NK-92 treated with Interleukin-12 subunit alpha and Interleukin-12 subunit beta, amount 100 ng/mL, for 24 hours (cell line): ENCODE measurements around the gene ANKS6.

Experiments
- DNase-seq: peaks from one replicate; lab custom pipeline; 2025; lab: John Stamatoyannopoulos, UW

The ANKS6 gene

DNA sequence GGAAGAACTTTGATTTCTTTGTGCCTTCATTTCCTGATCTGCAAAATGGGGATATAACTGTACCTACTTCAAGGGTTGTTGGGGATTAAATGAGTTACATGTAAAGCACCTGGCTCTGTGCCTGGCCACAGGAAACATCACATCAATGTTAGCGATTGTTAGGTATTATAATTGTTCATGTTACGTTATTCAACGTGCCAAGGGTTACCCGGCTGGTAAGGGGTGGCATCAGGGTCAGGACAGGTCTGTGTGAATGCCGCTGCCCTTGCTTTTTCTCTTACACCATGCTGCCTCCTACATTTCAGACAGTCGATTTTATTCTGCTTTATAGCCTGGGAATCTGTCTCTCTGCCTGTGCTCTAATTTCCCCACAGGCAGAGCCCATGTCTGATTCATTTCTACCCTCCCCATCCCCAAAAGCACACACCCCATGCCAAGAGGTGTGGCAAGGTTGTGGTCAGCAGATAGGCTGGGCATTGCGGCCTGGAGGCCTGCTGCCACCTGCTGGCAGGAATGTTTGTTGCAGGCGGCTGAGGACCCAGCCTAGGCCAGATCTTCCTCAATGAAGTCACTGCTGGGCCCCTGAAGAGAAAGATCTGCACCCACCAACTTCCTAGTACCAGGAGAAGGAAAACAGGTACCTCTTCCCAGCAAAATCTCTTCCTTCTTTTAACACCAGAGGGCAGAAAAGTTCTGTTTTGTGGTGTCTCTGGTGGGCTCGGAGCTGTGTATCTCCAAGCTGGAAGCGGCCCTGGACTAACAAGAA, 5.3 kb downstream of the ANKS6 start:
- peak; percentile 28 for DNase-seq

DNA sequence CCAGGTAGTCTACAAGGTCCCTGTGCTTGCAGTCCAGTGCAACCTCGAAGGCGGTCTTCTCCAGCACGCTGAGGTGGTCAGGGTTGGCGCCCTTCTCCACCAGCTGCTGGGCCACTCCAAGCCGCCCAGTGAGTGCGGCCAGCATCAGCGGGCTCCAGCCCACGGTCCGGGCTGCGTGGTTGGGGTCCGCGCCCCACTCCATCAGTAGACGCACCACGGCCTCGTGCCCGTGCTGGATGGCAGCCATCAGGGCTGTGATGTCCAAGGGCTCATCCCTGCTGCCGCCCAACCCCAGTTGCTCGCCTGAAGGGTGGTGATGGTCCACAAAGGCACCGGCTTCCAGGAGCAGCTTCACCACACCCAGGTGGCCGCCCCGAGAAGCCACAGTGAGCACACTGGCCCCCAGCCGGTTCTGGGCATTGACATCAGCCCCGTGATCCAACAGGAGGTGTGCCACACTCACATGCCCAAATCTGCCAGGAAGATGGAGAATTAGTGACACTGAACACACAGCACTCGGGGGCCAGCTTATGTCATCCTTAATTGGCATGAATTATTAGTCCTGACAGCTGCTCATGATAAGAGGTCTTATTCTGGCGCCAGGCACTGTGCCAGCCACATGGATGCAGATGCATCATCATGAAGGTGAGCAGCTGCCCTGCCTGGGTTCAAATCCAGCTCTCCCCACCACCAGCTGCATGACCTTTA, 6.1 kb downstream of the ANKS6 start:
- DNase-seq: no peak

DNA sequence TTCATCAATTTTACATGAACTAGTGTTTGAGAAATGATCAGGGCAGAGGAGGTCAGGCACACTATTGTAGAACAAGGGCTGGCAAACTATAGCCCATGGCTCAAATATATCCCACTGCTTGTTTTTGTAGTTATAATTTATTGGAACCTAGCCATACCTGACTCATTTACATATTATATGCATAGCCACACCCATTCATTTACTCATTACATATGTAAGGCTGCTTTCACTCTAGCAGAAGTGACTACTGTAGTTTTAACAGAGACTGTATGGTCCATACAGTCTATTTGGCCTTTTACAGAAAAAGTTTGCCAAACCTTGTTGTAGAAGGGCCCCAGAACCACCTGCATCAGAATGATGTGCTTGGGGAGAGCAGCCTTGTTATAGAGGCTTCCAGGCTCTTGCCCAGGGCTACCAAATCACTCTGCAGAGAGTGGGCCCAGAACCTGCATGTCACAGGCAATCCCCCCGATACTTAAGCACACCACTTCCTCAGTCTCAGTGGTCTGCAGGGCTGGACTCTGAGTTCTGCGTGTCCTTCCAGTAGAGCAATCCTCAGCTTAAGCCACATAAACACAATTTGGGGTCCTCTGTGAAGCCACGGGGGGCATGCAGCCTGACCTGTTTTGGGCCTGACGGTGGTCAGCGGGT, 6.7 kb downstream of the ANKS6 start:
- DNase-seq: no peak

DNA sequence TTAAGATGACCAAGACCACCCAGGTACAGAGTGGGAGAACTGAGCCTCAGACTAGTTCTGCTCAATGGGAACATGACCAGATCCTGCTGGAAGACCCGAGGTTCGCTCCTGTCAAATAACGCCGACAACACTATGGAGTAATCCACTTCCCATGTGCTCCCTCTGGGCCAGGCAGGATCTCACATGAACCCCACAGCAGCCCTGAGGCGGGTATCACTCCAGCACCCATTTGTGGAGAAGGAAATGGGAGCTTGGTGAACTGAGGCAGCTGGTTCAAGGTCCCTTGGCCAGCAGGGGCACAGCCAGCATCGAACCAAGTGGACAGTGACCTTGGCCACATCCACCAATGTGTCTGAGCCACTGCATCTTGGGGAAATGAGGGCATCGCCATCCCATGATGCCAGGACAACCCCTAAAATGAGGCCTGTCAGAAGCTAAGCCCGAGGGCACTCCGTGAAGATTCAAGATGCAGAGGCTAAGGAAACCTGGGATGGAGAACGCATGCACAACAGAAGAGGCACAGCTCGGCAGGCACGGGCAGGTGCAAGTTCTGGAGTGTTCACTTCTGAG, 8.5 kb downstream of the ANKS6 start:
- no peak for DNase-seq

DNA sequence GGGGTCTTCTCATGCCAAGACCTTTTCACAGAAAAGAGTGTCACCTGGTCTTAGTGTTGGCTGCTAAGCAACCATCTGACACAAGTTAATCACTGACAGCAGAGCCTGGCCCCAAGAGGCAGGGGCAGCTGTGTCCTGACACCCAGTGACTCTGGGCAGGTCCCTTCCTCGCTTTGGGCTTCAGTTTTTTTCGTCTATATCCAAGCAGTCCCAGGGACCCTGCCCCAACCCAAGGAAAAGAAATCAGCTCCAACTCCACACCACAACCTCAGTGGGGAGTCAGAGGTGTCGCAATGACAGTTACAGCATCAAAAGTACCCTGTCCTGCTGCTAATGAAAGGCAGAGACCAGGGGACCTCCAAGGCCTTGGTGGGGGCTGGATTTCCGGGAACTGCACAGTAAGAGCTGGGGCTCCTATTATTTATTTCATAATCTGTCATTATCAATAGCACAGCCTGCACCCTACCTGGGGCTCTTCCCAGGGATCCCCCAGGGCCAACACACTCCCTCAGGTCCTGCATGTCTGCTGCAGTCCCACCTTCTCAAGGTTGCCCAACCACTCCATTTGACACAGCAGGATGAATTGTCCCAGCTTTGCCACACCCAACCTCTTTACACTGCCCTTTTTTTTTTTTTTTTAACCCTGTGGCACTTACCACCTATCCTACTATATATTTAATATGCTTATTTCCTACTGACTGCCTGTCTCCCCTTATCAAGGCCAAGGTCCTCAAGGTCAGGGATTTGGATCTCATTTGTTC, 9.4 kb downstream of the ANKS6 start:
- DNase-seq: no peak

DNA sequence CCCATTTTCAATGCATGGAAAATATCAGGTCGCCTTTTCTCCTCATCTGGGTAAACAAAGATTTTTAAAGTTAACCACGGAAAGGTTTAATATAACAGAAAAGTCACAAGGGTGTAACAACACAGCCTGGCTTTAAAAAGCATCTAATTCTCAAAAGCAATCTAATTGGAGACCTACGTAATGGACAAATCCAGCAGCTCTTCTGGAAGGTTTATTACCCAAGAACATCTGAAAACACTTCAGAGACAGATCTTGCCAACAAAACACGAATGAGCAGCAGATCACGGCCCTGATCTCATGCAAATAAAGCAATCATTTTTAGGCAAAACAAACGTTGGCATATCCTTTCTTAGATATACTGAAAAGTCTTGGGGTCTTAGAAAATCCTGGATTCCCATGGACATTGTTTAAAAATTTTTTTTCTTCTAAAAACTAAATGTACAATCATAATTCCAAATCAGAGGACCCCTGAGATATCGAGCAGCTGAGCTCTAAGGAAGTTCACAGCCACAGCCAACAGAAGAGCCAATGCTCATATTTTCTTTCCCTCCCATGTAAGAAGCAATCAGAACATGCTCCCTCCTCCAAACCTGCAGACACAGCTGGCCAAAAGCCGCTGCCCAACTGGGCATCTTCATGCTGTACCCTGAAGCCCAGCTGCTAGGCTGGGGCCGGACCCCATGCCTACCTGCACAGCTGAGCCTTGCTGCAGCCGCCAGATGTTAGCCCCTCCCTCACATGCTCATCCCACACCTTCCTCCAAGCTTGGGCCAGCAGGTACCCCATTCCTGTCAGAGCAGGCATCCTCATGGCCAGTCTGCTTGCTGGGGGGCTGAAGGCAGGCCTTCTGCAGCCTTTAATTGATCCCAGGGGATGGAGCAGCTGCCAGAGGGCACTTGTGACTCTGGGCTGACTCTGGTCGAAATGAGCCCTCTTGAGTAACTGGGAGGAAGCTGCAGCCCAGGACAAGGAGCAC, 11.2 kb downstream of the ANKS6 start:
- no peak for DNase-seq

DNA sequence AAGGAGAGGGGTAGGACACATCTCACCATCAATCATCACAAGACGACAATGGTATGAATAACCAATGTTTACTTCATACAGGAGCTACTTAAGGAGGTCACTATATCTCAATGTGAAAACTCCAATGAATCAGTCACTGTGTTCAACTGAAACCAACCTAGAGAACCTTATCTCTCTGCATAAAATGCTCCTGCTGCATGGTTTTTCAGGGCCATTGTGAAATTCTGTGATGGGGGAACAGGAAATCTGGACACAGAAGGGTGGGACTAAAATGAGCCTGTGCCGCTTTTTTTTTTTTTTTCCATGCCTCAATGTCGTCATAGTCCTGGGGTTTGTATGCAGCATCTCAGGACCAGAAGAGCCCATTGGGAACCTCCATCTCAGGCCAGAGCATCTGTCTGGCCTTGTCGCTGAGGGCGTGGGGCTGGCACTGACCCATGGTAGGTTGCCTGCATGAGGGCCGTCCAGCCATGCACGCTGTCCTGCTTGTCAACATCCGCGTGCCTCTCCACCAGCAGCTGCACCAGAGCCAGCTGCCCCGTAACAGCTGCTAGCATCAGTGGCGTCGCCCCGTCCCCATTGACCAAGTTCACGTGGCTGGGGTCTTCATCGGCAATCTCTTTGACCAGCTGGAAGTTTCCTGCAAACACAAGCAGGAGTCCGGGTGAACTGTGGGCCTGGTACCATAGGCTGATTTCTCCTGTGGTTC, 12.7 kb downstream of the ANKS6 start:
- no peak for DNase-seq

DNA sequence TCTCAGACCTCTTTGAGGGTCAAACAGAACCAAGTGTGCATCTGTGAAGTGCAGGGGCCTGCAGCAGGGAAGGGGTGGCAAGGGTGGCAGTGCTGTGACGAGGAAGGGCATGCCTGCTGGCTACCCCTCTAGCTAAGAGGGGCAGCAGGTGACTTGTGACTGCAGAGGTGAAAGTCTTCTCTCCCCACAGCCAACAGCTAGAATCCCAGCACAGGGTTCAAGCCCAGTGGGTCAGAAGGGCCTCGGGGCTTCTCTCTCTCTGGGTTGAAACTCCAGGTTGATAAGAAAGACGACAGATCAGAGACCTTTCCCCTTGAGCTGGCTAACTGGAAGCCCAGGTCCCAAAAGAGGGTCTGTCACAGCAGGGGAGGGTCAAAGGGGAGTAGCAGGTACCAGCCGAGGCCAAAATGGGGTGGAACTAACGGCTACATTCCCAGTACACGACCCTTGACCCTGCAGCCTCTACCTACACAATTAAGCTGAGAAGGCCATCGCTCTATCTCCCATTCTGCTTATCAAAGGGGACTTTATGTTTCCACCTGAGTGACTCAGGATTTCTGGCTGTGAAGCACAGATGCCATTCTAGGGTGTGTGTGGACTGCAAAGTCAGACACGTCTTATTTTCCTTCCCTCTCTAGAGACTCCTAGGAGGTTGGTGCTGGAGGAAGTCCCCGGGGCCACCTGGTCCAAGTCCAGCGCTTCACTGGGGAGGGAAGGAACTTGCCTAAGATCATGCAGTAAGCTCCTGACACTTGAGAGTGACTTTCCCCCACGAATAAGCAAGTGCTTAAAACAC, 14.6 kb downstream of the ANKS6 start:
- no peak for DNase-seq

DNA sequence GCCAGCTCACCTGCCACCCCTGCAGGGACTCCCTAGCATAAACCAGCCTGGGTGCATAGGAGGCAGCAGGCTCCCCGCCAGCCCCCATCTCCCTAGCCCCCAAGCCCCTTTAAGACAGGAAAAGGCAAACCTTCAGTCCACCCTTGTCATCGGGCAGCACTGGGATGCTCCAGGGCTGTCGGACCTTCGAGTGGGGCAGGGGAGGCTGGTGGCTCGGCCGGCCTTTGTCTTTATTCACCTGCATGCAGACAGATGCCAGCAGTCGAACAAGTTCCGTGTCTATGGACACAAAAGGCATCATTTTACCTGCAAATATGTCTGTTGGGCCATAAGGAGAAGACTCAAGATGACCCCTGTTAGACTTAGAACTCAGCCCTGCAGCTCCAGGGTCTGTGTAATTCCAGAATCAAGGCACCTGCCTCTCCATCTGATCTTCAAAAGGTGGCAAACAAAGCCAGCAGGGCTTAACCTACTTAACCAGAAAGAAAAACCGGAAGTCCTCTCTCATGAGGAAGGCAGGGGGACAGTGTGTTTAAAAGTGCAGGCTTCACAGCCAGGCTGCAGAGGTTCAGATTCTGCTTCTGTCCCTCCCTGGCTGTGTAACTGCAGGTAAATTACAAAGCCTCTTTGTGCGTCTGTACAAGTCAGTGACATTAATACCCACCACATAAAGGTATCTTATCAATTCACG, 16.2 kb downstream of the ANKS6 start:
- DNase-seq: no peak

DNA sequence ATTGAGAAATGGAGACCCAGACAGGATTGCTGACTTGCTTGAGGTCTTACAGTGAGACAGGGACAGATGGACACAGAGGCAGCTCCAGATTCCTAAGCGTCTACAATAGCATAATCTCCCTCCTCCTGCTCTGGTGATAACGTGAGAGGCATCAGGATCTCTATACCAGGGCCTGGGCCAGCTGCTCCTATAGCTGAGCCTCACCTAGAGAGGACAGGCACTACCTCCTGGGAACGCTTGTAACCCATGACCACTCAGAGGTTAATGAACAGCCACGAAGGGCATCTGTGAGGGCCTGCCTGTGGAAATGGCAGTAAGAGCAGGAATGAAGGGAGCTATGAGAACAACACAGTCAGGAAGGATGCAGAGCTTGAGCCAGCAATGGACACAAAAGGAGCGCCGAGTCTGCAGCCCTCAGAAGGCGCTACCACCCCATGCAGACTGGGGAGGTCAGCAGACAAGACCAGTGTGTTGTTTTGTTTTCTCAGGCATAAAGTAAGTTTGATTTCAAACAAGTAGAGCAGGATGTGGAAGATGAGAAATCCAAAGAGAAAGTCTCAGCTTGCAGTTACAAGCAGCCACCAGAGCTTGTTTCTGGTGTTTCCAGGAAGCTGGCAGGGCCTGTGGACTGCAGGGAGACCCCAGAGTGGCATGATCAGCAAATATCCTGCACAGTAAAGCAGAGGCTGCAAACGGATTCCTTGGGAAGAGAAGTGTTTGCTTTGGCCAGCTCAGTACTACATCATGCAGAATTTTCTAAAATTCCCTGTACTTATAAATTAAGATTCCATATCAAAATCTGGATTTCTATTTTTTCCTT, 17.4 kb downstream of the ANKS6 start:
- no peak for DNase-seq

DNA sequence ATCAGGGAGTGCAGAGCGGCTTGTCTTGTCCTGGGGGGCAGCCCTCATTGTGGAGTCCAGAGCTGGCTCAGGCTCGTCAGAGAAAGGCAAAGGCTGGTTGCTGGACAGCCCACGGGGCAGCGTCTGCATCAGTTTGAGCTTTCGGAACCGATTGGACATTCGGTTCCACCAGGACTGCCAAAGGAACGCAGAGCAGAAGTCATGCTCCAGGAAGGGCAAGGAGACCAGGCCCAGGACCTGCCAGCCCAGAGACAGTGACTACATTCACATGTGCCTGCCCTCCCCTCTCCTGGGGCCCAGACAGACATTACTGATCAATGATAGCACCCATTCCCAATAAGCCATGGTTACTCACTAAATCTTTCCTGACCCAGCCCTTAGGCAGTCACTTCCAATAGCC, 18.1 kb downstream of the ANKS6 start:
- no peak for DNase-seq

DNA sequence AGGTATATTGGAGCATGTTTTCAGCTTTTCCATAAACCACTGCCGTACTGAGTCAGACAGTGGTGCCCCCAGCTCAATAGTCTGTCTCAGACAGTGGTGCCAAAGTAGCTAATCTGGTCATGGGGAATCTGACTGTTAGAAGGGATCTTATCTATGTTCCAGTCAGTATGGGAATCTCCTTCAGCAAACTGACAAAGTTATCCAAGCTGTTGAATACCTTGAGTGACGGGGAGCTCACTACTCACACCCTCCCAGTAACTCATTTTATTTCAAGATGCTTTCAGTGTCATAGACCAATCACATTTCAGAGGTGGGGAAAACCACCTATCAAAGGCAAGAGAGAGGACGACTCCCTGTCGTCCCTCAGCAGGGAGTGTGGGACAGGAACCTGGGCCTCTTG, 18.7 kb downstream of the ANKS6 start:
- no peak for DNase-seq

DNA sequence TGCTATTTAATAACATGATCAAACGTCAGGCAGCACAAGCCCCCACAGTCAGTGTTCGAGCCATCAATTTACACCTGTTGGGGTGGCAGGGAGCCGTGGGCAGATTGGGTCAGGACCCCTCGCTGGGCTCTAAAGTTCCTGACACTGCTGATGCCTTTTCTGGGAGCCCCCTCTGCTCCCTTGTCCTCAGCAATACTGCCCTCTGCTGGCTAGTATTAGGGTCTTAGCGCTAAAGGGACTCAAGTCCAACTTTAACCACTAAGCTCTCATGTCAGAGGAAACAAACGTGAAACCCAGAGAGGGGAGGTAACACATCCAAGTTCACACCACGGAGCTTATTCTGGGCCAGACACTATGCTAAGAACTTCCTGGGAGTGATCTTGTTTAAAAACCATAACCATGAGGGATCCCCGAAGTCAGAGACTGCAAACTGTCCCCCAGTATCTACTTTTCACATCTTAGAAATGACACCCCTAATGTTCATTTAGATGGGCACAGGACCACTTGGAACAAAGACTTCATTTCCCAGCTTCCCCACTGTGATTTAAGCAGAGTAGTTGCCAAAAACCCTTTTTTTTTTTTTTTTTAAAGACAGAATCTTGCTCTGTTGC, 20.4 kb downstream of the ANKS6 start:
- peak; percentile 28 for DNase-seq

DNA sequence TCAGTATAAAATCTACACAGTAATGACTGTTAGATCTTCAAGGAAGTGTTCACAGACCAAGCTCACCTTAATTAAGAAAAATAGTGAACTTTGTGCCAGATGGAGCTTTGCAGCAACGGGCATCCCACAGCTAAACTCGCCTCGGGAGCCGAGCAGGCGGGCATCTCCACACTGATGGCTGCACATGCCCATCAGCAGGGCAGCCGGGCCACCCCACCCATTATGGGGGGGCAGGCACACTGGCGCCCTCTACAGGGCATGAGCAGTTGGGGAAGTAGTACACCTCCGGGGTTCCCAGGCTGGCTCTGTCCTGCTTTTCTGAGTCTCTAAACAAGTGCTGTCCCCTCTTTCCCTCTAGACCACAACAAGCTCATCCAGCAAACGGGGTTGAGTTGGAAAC, 21.6 kb downstream of the ANKS6 start:
- DNase-seq: no peak

DNA sequence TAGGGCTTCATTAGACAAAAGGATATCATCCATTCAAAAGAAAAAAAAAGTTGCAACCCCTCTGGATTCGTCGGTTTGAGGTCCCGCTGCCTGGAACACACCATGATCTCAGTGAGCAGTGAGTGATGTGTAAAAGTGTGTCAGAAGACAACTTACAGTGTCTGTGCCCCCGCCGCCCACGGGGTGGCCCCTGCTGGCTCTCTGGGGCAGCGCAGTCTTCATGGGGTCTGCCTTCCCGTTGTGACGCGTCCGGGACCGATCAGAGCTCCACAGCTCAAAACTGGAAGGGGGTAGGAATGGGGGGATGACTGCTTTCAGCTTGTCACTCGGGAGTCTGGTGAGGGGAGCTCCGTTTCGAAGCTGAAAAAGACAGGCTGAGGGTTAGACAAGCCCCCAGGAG, 22.6 kb downstream of the ANKS6 start:
- DNase-seq: no peak

DNA sequence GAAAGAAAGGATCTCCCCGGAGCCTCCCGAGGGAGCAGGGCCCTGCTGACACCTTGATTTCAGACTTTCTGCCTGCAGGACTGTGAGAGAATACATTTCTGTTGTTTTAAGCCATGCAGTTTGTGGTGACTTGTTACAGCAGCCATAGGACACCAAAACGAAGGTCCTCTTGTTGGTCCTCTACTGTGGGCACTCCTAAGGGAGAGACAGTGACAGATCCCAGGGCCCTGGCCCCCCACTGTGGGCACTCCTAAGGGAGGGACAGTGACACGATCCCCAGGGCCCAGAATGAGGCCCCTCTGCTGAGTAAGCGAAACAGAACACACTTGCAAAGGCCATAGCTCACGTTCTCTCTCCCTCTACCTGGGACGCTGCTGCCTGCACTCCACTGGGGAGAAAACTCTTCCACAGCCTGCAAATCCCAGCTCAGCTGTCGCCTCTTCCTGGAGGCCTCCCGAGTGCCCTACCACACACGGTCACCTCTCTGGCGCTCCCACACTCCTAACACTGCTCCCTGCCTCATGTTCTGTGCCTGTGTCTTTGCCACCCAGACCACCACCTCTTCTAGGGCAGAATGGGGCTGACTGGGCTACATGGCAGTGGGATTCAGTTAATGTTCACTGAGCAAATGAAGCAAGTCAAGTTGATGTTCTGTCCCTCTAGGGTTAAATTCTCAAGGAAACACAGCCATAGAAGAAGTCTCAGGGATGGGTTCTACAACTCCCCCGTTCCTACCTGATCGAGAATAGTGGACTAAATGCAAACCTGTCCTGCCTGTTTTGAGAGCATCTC, 23.8 kb downstream of the ANKS6 start:
- DNase-seq: no peak
